GM10248 (cell line): ENCODE results near the gene TCF7L1.
A peak's percentile ranks its signal among the peaks of the same experiment; 100 is the strongest.

ENCODE experiments used
- CTCF ChIA-PET: fragments of 300-600 bp; sonication (Branson Sonifier 250); formaldehyde crosslinking; extraction: SDS; loops from one replicate; lab custom pipeline; 2021; ENCODE audit warnings: antibody characterized with exemption; lab: Yijun Ruan, JAX
- POLR2A ChIA-PET: fragments of 350-650 bp; sonication (Branson Sonifier 250); formaldehyde crosslinking; extraction: SDS; loops from one replicate; lab custom pipeline; 2020; ENCODE audit warnings: antibody characterized with exemption; lab: Yijun Ruan, JAX
- DNase-seq: peaks from one replicate; pipeline ENCODE4 v3.0.0; 2012; ENCODE audit errors: extremely low spot score
- TF ChIP-seq, protein P1 (sequence below): IDR thresholded peaks from 2 replicates; pipeline ENCODE4 v1.5.1; 2012; ENCODE audit warnings: mild to moderate bottlenecking, low read depth; ENCODE audit errors: extremely low read depth, missing control alignments, control extremely low read depth

Gene TCF7L1

DNA sequence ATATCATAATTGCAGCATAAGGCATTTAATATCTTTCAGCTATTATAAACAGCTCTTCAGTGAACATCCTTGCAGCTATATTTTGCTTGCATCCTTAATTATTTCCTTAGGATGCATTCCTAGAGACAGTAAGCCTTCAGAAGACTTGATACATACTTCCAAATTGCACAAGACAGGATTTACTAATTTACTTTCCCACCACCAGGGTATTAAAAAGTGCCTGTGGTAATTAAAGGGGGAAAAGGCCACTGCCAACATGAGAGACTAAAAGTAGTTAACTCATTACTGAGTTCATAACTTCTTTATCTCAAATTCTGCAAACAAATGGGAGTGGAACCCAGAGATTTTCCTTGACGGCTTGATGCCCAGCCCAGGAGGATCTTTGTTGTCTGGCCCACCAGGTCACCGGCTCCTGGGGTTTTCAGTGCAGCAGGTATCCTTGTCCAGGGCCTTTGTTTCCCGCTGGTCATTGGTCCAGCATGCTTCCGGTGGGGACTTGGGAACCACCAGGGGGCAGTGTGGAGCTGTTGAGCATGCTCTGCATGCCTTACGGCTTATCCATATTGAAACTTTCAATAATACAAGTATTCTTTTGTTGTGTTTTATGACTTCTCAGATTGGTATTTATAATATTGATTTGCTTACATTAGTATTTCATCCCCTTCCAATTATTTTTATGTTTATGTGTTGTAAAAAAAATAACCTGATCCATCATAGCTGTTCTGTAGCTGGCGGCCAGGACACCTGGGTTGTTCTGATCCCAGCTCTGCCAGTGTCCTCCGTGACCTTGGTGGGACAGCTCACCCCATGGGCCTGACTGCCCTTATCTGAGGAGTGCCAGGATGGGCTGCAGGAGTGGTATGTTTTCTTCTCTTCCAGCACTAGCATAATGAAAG, 133.2 kb downstream of the TCF7L1 start:
- ChIA-PET POLR2A (no interaction called here), CTCF (interaction anchor here (0.7 to 14.1 kb wide), 29 partner anchors 9 to 463 kb away, joined by 3 to 114 read pairs (median 6); no protein-coding TSS in a partner anchor)
- TF ChIP-seq, protein P1, sequence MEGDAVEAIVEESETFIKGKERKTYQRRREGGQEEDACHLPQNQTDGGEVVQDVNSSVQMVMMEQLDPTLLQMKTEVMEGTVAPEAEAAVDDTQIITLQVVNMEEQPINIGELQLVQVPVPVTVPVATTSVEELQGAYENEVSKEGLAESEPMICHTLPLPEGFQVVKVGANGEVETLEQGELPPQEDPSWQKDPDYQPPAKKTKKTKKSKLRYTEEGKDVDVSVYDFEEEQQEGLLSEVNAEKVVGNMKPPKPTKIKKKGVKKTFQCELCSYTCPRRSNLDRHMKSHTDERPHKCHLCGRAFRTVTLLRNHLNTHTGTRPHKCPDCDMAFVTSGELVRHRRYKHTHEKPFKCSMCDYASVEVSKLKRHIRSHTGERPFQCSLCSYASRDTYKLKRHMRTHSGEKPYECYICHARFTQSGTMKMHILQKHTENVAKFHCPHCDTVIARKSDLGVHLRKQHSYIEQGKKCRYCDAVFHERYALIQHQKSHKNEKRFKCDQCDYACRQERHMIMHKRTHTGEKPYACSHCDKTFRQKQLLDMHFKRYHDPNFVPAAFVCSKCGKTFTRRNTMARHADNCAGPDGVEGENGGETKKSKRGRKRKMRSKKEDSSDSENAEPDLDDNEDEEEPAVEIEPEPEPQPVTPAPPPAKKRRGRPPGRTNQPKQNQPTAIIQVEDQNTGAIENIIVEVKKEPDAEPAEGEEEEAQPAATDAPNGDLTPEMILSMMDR, result peak; percentile 82
- peak; percentile 78 for DNase-seq

DNA sequence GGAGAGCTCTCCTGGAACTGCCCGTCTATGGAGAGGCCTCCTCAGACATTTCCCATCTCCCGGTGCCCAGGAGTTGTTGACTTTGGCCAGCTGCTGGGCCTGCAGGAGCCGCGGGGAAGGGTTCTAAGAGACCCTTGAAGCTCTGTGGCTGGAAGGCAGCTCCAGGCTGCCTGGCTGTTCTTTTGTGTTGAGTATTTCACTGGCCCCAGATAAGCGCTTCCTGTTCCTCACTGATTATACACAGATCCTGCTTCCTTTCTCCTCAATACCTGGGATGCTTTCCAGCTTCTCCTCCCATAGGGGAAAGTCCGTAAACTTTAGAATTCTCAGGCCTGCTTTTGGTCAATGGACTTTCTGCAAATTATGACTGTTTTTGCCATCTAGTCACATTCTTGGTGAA, 136.8 kb downstream of the TCF7L1 start:
- POLR2A ChIA-PET, result no interaction called here
- DNase-seq, result no peak
- TF ChIP-seq, protein P1, result no peak
- CTCF ChIA-PET, result interaction anchor here (0.9 to 14.1 kb wide), 5 partner anchors 15 to 376 kb away, joined by 3 to 114 read pairs (median 4); no protein-coding TSS in a partner anchor

DNA sequence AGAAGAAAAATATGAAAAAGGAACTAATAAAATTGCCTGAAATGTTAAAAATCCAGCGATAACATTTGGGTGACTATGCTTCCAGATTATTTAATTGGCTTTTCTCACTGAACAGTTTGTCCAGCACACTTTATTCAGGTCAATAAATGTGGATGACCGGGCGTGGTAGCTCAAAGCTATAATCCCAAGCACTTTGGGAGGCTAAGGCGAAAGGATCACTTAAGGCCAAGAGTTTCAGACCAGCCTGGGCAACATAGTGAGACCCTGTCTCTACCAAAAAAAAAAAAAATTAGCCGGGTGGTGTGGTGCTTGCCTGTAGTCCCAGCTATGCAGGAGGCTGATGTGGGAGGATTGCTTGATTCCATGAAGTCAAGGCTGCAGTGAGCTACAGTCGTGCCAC, 139.2 kb downstream of the TCF7L1 start:
- no peak for DNase-seq
- CTCF ChIA-PET, result interaction anchor here (2.9 to 14.1 kb wide), 2 partner anchors 13 to 27 kb away, joined by 20 to 114 read pairs; no protein-coding TSS in a partner anchor
- POLR2A ChIA-PET, result no interaction called here
- TF ChIP-seq, protein P1, result no peak

DNA sequence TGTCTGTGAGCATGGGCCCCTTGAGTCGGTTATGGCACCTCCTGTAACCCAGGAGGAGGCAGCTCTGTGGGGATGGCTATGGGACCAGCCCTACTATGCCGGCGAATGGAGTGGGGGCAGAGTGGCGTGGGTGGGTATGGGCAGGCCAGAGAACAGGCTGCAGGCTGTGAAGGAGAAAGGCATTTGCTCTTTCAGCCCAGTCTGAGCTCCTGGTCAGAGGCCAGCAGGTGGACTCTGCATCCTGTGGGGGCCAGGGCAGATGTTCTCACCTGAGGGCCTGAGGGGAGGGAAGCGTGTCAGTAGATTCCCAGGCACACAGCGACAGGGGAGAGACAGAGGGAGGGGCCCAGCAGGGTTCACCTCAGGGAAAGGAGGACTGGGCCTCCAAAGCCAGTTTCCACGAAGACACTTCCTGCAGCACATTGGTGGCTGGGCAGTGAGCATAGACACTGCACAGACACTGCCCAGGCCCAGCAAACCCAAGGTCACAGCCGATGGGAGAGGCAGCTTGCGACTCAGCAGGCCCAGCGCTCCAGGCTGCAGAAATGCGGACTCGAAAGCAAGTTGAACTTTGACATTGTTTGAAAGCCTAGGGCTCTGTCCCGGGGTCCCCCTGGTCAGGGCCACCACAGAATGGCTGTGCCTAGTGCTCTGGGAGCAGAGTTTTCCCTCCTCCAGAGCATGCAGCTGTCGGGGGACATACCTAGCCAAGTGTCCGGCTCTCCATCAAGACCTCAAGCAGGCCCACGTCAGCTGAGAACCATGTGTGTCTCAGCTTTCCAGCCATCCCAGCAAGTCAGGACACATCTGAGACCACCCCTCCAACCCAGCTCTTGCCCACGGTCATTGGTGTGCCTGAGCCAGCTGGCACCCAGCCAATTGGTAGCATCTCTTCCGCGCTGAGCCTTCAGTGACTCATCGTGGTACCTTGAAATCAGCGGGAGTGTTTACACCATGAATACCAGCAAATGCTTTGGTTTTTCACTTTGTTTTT, 140.8 kb downstream of the TCF7L1 start:
- ChIA-PET POLR2A (no interaction called here), CTCF (interaction anchor here (1.7 to 14.1 kb wide), 4 partner anchors 8 to 25 kb away, joined by 3 to 114 read pairs (median 14); no protein-coding TSS in a partner anchor)
- DNase-seq, result no peak
- TF ChIP-seq, protein P1, result no peak

DNA sequence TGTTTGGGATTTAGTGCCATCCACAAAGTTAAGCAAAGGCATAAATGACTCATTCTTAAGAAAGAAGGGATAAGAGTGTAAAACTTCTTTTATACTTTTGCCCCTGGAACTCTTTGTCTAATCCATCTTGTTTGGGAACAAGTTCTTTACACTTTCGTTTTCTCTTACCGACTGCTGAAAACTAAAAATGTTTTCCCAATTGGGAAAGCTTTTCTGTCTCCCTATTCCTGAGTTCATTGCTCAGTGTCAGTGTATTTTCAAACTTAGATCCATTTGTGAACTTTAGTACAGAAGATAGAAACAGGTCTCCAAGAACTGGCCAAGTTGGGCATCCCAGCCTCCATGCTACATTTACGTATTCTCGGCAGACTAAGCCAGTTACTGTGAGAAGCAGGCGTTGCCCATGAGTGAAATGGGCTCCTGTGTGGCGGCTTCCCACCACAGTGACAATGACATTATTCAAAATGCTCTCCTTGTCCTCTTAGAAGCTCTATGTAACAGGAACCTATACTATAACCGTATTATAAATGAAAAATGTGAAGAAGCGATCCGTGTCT, 142.9 kb downstream of the TCF7L1 start:
- ChIA-PET CTCF (interaction anchor here (0.9 to 14.1 kb wide), 4 partner anchors 9 to 23 kb away, joined by 3 to 114 read pairs (median 14); no protein-coding TSS in a partner anchor), POLR2A (no interaction called here)
- TF ChIP-seq, protein P1, result no peak
- DNase-seq, result no peak

DNA sequence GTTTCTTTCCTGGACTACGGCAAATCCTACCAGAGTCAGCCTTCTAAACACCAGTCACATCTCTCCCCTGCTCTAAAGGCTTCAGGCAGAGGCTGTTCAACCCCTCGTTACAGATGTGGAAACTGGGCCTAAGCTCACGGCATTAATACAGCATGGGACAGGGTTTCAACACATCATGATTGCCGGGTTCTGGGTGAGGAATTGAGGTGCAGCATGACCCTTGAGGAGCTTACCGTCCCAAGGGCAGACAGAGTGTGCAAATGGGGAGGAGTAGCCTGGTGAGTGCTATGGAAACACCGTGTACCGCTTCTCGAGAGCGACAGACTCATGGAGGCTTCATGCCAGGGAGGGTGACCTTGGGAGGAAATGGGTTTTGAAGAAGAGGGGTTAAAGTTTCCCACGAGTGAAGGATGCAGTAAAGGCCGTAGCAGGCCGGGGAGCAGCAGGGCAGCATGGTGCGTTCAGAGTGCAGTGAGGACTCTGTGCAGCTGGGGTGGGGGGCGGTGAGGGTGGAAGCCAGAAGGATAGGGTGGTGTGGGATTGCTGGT, 143.5 kb downstream of the TCF7L1 start:
- ChIA-PET POLR2A (no interaction called here), CTCF (interaction anchor here (1.6 to 14.1 kb wide), 3 partner anchors 8 to 22 kb away, joined by 6 to 114 read pairs (median 23); no protein-coding TSS in a partner anchor)
- DNase-seq, result no peak
- TF ChIP-seq, protein P1, result no peak
